Suprapubic skin (tissue), 4 donors: ENCODE data around the gene GTSE1.

Source experiments
- CTCF ChIP-seq, 2 donors: fragments of 200-600 bp in 1 of 2; fragments of 450-650 bp in 1 of 2; sonication (generic) in 1 of 2; IDR thresholded peaks; one replicate each; pipeline ENCODE4 v1.5.1; 2016 to 2019; ENCODE audit warnings: antibody characterized with exemption in 2 of 2, mild to moderate bottlenecking in 1 of 2, moderate library complexity in 1 of 2
- POLR2A ChIP-seq, 2 donors: fragments of 450-650 bp; IDR thresholded peaks; one replicate each; pipeline ENCODE4 v1.6.1; 2017; ENCODE audit warnings: antibody characterized with exemption in 2 of 2, mild to moderate bottlenecking in 2 of 2, moderate library complexity in 2 of 2
- POLR2AphosphoS5 ChIP-seq, 3 donors: sonication (generic); formaldehyde crosslinking; IDR thresholded peaks; one replicate each; pipeline ENCODE4 v1.6.1; 2017; ENCODE audit warnings: antibody characterized with exemption in 3 of 3

- TF ChIP-seq POLR2A (IDR thresholded peaks at IDR 0.05): no peak
- no peak for TF ChIP-seq CTCF (IDR thresholded peaks at IDR 0.05)
- TF ChIP-seq POLR2AphosphoS5 (IDR thresholded peaks at IDR 0.05): no peak
These were observed 22.6 kb downstream of the GTSE1 start for GRCh38 chr22:46319319-46319718.
